Epithelial cell of proximal tubule (primary cell): ENCODE data around the gene WAPL. TPM values are rescaled to one million over a fixed set of nuclear protein-coding genes. Genes with fewer than 3 reads are reported as not detected.

Experiments
- DNase-seq: peaks from one replicate; pipeline ENCODE4 v3.0.0-alpha.2; 2011; ENCODE audit warnings: low read depth
- H3K4me3 ChIP-seq: 2 replicates; pipeline ENCODE4 v1.5.1; 2011; ENCODE audit warnings: low read depth, mild to moderate bottlenecking, low read length
- CTCF ChIP-seq: conservative IDR thresholded peaks from 2 replicates; pipeline ENCODE4 v1.5.1; 2012; ENCODE audit warnings: low read depth, mild to moderate bottlenecking, low read length
- total RNA-seq: library from RNA; depleted of rRNA; stranded (reverse); fragments of >200 nt; gene quantifications from 2 replicates; pipeline ENCODE4 v1.2.3, GENCODE V29; 2015

WAPL gene
- total RNA-seq, 1 donor from 2014 or later: 27.6 TPM

- TF ChIP-seq CTCF: no peak
- no peak overlapping the region for H3K4me3 ChIP-seq
- no peak for DNase-seq
Observed at GRCh38 chr10:86446987-86447386, 74.6 kb downstream of the WAPL start.

- no peak for DNase-seq
- H3K4me3 ChIP-seq: no peak overlapping the region
- no peak for TF ChIP-seq CTCF
Observed at GRCh38 chr10:86446440-86446839, 75.2 kb downstream of the WAPL start.

GRCh38 chr10:86443936-86444335 lies 77.7 kb downstream of the WAPL start:
- no peak for TF ChIP-seq CTCF
- no peak for DNase-seq

GRCh38 chr10:86443069-86443468 lies 78.5 kb downstream of the WAPL start:
- H3K4me3 ChIP-seq: no peak overlapping the region
- DNase-seq: no peak
- no peak for TF ChIP-seq CTCF

More at GRCh38 chr10:86443936-86444335, 77.7 kb downstream of the WAPL start:
- no peak overlapping the region for H3K4me3 ChIP-seq

- peak; percentile 76 for DNase-seq
- TF ChIP-seq CTCF: no peak
Observed at GRCh38 chr10:86440874-86441843, 80.4 kb downstream of the WAPL start.

GRCh38 chr10:86439544-86439943 lies 82.0 kb downstream of the WAPL start:
- no peak overlapping the region for H3K4me3 ChIP-seq
- TF ChIP-seq CTCF: peak; percentile 16
- DNase-seq: peak; percentile 91

More at GRCh38 chr10:86440874-86441843, 80.4 kb downstream of the WAPL start:
- H3K4me3 ChIP-seq: no peak overlapping the region
